Fibroblast of pulmonary artery (primary cell): Measurements from ENCODE around the gene ZBTB3.

Experiments
- DNase-seq: peaks from one replicate; pipeline ENCODE4 v3.0.0-alpha.2; 2010; ENCODE audit warnings: low read depth
- H3K4me3 ChIP-seq: replicated peaks from 2 replicates; pipeline ENCODE4 v1.5.1; 2011; ENCODE audit warnings: low read depth, mild to moderate bottlenecking, control low read depth, low read length, moderate library complexity
- TF ChIP-seq, protein P1 (sequence below): IDR thresholded peaks from 2 replicates; pipeline ENCODE4 v1.5.1; 2011; ENCODE audit warnings: mild to moderate bottlenecking, control low read depth, low read length, inconsistent platforms; ENCODE audit errors: missing control alignments

The ZBTB3 gene

DNA sequence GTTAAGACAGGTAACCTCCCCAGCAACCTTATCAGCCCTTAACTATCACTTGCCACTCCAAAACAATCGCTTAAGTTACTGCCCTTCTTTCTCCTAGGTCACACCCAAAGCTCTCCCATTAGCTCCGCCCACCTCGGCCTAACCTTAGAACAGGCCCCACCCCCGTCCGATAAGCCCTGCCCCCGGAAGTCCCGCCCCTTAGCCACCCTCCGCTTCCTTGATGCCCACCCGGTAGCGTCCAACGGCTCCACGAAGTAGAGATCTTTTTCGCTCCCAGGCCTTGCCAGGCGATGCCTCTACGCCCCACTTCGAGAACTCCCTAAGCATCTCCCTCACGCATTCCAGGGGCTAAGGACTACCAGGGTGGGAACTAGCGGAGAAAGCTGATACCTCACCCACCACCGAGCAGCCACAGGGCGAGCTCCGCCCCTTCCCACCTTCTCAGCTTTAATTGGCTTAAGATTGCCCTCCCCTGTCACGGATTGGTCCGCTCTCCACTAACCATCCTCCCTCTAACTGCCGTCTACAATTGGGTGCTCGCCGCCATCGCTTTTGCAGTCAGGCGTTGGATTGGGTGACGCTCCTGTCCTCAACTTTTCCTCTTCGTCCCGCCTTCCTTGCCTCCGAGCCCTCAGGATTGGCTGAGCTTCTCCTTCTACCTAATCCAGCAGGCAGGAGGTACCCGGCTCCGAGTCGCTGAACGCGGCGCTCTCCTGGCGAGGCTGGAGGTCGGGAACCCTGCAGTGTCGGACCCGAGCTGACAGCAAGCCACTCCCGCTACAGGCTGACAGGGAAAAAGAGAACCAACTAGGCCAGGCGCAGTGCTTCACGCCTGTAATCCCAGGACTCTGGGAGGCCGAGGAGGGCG lies at the start of gene ZBTB3:
Gene ZBTB3, minus strand, starts transcription at position 425 of the 868 bp plus-strand sequence. CDS start 496 bp downstream, outside the sequence.
- peak within 1 kb of the TSS; percentile 95 for H3K4me3 ChIP-seq
- TF ChIP-seq, protein P1, sequence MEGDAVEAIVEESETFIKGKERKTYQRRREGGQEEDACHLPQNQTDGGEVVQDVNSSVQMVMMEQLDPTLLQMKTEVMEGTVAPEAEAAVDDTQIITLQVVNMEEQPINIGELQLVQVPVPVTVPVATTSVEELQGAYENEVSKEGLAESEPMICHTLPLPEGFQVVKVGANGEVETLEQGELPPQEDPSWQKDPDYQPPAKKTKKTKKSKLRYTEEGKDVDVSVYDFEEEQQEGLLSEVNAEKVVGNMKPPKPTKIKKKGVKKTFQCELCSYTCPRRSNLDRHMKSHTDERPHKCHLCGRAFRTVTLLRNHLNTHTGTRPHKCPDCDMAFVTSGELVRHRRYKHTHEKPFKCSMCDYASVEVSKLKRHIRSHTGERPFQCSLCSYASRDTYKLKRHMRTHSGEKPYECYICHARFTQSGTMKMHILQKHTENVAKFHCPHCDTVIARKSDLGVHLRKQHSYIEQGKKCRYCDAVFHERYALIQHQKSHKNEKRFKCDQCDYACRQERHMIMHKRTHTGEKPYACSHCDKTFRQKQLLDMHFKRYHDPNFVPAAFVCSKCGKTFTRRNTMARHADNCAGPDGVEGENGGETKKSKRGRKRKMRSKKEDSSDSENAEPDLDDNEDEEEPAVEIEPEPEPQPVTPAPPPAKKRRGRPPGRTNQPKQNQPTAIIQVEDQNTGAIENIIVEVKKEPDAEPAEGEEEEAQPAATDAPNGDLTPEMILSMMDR = no peak
- DNase-seq = peak; percentile 100

DNA sequence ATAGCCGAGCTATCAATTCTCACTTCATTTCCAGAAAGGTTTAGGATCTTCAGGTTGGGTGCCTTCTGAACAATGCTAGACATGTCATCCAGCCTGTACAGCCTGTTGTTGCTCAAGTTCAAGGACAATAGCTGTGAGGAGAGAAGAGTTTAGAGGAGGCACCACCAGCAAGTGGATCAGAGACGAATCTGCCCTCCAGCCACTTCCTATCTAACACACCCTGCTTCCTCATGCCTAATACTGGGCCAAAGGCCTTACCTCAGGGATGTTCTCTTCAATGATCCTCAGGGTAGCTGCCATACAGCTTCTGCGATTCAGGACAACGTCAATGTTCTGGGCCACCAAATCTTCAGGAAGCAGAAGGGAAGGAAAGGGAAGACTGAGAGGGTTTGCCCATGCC lies 47.1 kb upstream of the ZBTB3 start:
- DNase-seq = no peak
- TF ChIP-seq, protein P1 = no peak
- H3K4me3 ChIP-seq = no peak overlapping the region

DNA sequence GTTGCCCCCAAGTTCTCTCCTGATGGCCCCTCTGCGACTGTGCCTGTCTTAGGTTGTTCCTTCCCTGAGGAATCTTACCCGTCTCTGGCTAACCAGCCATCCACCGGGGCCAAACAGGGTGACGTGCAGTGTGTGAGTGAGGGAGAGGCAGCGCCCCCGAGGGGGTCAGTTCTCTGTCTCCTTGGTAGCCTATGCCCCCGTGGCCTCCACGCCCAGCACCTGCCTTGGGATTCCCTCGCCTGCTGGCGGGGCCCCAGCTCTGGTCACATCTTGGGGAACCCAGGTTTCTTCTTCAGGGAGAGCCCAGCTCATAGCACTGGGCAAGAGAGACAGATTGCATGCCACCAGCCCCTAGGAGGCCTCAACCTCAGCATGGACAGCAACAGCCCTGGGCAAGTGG lies 45.5 kb upstream of the ZBTB3 start:
- no peak for DNase-seq
- H3K4me3 ChIP-seq = no peak overlapping the region
- TF ChIP-seq, protein P1 = no peak

DNA sequence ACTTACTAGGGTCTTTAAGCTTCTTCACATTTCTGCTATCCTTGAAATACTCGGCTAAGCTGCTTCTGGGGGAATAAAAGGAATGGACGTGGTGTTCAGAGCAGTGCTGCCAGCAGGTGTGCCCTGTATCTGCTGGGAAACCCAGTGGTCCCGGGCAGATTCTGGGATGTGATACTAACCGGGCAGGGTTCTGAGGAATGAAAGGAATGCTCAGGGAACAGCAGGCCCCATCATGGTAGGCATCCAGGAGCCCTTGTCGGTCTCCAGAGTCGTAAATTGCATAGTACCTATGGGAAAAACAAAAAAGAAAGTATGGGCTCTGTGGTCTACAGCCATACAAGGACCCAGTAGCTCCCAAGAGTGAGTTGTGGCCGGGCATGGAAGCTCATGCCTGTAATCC lies 42.3 kb upstream of the ZBTB3 start:
- no peak for DNase-seq
- H3K4me3 ChIP-seq = no peak overlapping the region
- TF ChIP-seq, protein P1 = no peak

DNA sequence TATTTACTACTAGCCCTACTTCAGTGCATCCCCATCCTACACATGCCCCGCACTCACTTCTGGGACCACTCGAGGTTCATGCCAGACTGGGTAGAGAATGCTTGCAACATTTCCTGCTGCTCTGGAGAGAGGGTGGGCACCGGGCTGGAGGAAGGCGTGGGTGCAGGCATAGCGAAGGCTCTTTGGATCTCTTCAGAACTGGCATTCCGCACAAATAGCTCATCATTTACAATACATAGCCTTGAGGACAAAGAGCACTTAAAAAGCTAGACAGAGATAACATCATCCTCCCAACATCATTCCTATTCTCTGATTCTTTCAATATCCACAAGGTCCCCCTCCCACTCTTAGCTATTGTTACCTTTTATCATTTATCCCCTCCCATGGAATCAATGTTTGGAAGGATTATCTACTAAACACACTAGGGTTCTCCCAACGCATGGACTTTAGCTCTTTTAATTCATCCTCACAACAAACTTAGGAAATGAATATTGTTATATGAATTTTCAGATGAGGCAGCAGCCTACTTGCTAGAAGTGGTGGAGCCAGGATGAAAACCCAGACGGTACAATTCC lies 40.3 kb upstream of the ZBTB3 start:
- TF ChIP-seq, protein P1 = no peak
- no peak overlapping the region for H3K4me3 ChIP-seq
- no peak for DNase-seq

DNA sequence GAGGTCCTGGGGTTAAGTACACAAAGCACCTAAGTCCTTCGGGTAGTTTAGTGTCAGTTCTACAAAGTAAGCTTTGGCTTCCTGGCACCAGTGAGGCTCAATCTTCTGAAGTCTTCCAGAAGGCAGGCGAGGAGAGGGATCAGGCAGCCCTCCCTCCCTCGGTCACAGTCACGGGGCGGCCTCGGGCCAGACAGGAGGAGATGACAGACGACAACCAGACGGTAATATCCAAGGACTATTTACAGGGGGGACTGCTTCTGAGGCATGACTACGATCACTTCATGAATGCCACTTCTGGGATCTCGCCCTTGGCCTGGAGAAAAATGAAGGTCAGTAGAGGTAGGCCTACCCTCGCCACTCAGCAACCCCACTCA lies 38.2 kb upstream of the ZBTB3 start:
- peak overlapping the region; percentile 88 for H3K4me3 ChIP-seq
- TF ChIP-seq, protein P1 = no peak

More for the DNA sequence above, 38.2 kb upstream of the ZBTB3 start:
- DNase-seq = no peak
